Neural progenitor cell (in vitro differentiated cells): Measurements from ENCODE around the gene ASTN2. TPM values are rescaled to one million over a fixed set of nuclear protein-coding genes. Genes with fewer than 3 reads are reported as not detected.

Experiments
- DNase-seq: peaks from one replicate; pipeline ENCODE4 v3.0.0-alpha.2; 2016; ENCODE audit warnings: low spot score
- H2AFZ ChIP-seq: fragments of 200-600 bp; sonication (generic); replicated peaks from 2 replicates; pipeline ENCODE4 v1.6.1; 2016; ENCODE audit warnings: antibody characterized with exemption
- H3F3A ChIP-seq: fragments of 200-600 bp; sonication (generic); 2 replicates; pipeline ENCODE4 v1.6.1; 2016; ENCODE audit warnings: antibody characterized with exemption, low read depth
- H3K27ac ChIP-seq: fragments of 200-600 bp; sonication (generic); 2 replicates; pipeline ENCODE4 v1.5.1; 2016; ENCODE audit warnings: mild to moderate bottlenecking
- H3K27me3 ChIP-seq: fragments of 200-600 bp; sonication (generic); 2 replicates; pipeline ENCODE4 v1.6.1; 2016; ENCODE audit warnings: mild to moderate bottlenecking, moderate library complexity
- H3K36me3 ChIP-seq: fragments of 200-600 bp; sonication (generic); 2 replicates; pipeline ENCODE4 v1.5.1; 2016
- H3K4me1 ChIP-seq: fragments of 200-600 bp; sonication (generic); 2 replicates; pipeline ENCODE4 v1.6.1; 2016; ENCODE audit warnings: mixed run types
- H3K4me2 ChIP-seq: fragments of 200-600 bp; sonication (generic); 2 replicates; pipeline ENCODE4 v1.6.1; 2016
- H3K4me3 ChIP-seq: fragments of 200-600 bp; sonication (generic); 2 replicates; pipeline ENCODE4 v1.5.1; 2016
- H3K79me2 ChIP-seq: fragments of 200-600 bp; sonication (generic); 2 replicates; pipeline ENCODE4 v1.6.1; 2016; ENCODE audit warnings: low read depth
- H3K9ac ChIP-seq: fragments of 200-600 bp; sonication (generic); 2 replicates; pipeline ENCODE4 v1.6.1; 2016
- H3K9me3 ChIP-seq: fragments of 200-600 bp; sonication (generic); 2 replicates; pipeline ENCODE4 v1.5.1; 2016; ENCODE audit warnings: low read depth
- H4K20me1 ChIP-seq: fragments of 200-600 bp; sonication (generic); 2 replicates; pipeline ENCODE4 v1.6.1; 2016; ENCODE audit warnings: low read depth
- H3K27ac Mint-ChIP-seq: 3 replicates; pipeline ENCODE4 v1.8.0; 2021; ENCODE audit warnings: mixed read lengths
- H3K27me3 Mint-ChIP-seq: 2 replicates; pipeline ENCODE4 v1.8.0; 2022; ENCODE audit warnings: low read depth, mild to moderate bottlenecking, inconsistent platforms, moderate library complexity, mixed read lengths; ENCODE audit not compliant: insufficient read depth
- H3K36me3 Mint-ChIP-seq: 3 replicates; pipeline ENCODE4 v1.8.0; 2021; ENCODE audit warnings: mixed read lengths
- H3K4me1 Mint-ChIP-seq: 3 replicates; pipeline ENCODE4 v1.8.0; 2021; ENCODE audit warnings: mixed read lengths
- H3K4me3 Mint-ChIP-seq: 3 replicates; pipeline ENCODE4 v1.8.0; 2021; ENCODE audit warnings: mild to moderate bottlenecking, moderate library complexity, mixed read lengths
- H3K9me3 Mint-ChIP-seq: 3 replicates; pipeline ENCODE4 v1.8.0; 2020; ENCODE audit warnings: mixed read lengths
- EZH2 ChIP-seq: fragments of 200-600 bp; sonication (generic); IDR thresholded peaks from 2 replicates; pipeline ENCODE4 v1.6.1; 2017; ENCODE audit warnings: antibody characterized with exemption, mild to moderate bottlenecking, moderate library complexity
- EZH2phosphoT487 ChIP-seq: fragments of 200-600 bp; sonication (generic); IDR thresholded peaks from 2 replicates; pipeline ENCODE4 v1.6.1; 2017; ENCODE audit warnings: antibody characterized with exemption
- total RNA-seq: library from RNA; depleted of rRNA; stranded (reverse); fragments of >200 nt; gene quantifications from 2 replicates; pipeline ENCODE4 v1.2.3, GENCODE V29; 2015; ENCODE audit warnings: low replicate concordance
- TF ChIP-seq, protein P1 (sequence below): fragments of 200-600 bp; sonication (generic); IDR thresholded peaks from 2 replicates; pipeline ENCODE4 v1.5.1; 2017; ENCODE audit warnings: antibody characterized with exemption, mild to moderate bottlenecking

The ASTN2 gene
- total RNA-seq, 1 donor from 2014 or later: 8.0 TPM

DNA sequence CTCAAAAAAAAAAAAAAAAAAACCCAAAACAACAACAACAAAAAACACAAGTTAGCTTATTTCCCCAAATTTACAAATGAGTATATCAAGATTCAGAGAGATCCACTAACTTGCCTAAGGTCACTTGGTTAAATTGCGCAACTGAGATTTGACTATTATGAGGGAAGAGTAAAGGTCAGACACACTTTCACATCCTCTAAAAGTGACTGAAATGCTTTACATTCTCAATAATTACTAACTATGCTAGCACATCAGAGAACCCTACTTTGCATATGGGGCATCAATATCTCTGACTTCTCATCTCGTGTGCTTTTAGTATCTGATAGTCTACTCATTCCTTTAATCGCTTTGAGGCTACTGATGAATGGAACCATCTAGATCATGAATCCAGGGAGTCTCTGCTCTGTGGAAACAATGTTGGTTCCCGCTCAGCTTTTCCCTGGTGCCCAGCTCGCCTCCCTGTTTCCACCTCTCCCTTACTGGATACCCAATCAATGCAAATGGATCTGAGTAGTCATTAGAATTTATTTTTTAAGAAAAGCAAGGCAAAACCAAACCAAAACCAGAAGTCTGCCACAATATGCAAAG, 909.9 kb downstream of the ASTN2 start:
- DNase-seq: no peak
- H3K9ac ChIP-seq: no peak overlapping the region
- H3K4me3 ChIP-seq: no peak overlapping the region
- H4K20me1 ChIP-seq: no peaks in the 10 kb centered on the region
- no peak overlapping the region for H3K4me2 ChIP-seq
- no peak for TF ChIP-seq EZH2phosphoT487
- TF ChIP-seq, protein P1, sequence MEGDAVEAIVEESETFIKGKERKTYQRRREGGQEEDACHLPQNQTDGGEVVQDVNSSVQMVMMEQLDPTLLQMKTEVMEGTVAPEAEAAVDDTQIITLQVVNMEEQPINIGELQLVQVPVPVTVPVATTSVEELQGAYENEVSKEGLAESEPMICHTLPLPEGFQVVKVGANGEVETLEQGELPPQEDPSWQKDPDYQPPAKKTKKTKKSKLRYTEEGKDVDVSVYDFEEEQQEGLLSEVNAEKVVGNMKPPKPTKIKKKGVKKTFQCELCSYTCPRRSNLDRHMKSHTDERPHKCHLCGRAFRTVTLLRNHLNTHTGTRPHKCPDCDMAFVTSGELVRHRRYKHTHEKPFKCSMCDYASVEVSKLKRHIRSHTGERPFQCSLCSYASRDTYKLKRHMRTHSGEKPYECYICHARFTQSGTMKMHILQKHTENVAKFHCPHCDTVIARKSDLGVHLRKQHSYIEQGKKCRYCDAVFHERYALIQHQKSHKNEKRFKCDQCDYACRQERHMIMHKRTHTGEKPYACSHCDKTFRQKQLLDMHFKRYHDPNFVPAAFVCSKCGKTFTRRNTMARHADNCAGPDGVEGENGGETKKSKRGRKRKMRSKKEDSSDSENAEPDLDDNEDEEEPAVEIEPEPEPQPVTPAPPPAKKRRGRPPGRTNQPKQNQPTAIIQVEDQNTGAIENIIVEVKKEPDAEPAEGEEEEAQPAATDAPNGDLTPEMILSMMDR: no peak
- no peak for TF ChIP-seq EZH2
- peaks cover 6% of the 10 kb centered on the region for H3K4me1 Mint-ChIP-seq
- H3F3A ChIP-seq: peaks cover 9% of the 10 kb centered on the region
- H3K27ac Mint-ChIP-seq: no peak overlapping the region
- H3K36me3 Mint-ChIP-seq: no peaks in the 10 kb centered on the region
- no peaks in the 10 kb centered on the region for H3K9me3 ChIP-seq
- no peaks in the 10 kb centered on the region for H3K79me2 ChIP-seq
- no peaks in the 10 kb centered on the region for H3K36me3 ChIP-seq
- peaks cover 4% of the 10 kb centered on the region for H3K9me3 Mint-ChIP-seq
- H2AFZ ChIP-seq: no peak overlapping the region
- H3K27me3 Mint-ChIP-seq: peaks cover 2% of the 10 kb centered on the region
- H3K27me3 ChIP-seq: no peaks in the 10 kb centered on the region
- H3K27ac ChIP-seq: no peak overlapping the region
- H3K4me3 Mint-ChIP-seq: no peak overlapping the region
- peaks cover 8% of the 10 kb centered on the region for H3K4me1 ChIP-seq

DNA sequence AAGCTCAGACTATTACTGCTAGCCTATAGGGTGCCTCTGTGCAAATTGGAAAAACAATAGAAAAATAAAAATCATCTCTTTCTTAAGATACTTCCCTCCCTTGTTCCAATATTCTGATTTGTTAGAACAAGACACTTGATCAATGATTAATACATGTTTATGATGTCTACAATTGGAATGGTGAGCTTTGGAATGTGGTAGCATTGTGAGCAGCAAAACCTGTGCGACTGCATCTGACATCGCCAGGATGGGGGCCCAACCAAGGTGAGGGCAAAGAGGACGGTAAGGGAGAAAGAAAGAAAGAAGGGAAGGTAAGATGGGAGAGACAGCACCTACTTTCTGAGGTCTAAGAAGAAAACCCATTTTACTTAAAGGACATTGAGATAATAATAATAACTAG, 910.8 kb downstream of the ASTN2 start:
- no peak for DNase-seq
- H3K27me3 Mint-ChIP-seq: peaks cover 2% of the 10 kb centered on the region
- no peaks in the 10 kb centered on the region for H3K9me3 Mint-ChIP-seq
- H3K27ac Mint-ChIP-seq: no peak overlapping the region
- TF ChIP-seq, protein P1: no peak
- TF ChIP-seq EZH2 (no peak), EZH2phosphoT487 (no peak)
- H3K4me1 Mint-ChIP-seq: peaks cover 9% of the 10 kb centered on the region
- Histone ChIP-seq H4K20me1 (no peaks in the 10 kb centered on the region), H3K79me2 (no peaks in the 10 kb centered on the region), H3K36me3 (no peaks in the 10 kb centered on the region), H3F3A (peaks cover 11% of the 10 kb centered on the region), H2AFZ (no peak overlapping the region), H3K27me3 (no peaks in the 10 kb centered on the region), H3K4me1 (peaks cover 10% of the 10 kb centered on the region), H3K4me3 (no peak overlapping the region), H3K27ac (no peak overlapping the region), H3K9me3 (no peaks in the 10 kb centered on the region), H3K9ac (no peak overlapping the region), H3K4me2 (no peak overlapping the region)
- H3K36me3 Mint-ChIP-seq: no peaks in the 10 kb centered on the region
- H3K4me3 Mint-ChIP-seq: no peak overlapping the region

DNA sequence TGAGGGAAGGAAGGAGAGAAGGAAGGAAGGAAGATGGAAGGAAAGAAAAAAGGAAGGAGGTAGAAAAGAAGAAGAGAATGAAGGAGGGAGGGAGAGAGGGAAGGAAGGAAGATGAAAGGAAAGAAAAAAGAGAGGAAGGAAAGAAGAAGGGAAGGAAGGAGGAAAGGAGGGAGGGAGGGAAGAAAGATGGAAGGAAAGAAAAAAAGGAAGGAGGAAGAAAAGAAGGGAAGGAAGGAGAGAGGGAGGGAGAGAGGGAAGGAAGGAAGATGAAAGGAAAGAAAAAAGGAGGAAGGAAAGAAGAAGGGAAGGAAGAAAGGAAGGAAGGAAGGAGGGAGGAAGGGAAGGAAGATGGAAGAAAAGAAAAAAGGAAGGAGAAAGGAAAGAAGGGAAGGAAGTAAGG, 912.1 kb downstream of the ASTN2 start:
- H4K20me1 ChIP-seq: no peaks in the 10 kb centered on the region
- no peak overlapping the region for H3K4me3 ChIP-seq
- Mint-ChIP-seq H3K36me3 (no peaks in the 10 kb centered on the region), H3K27ac (no peak overlapping the region), H3K27me3 (peaks cover 2% of the 10 kb centered on the region), H3K9me3 (no peaks in the 10 kb centered on the region), H3K4me1 (peaks cover 9% of the 10 kb centered on the region), H3K4me3 (no peak overlapping the region)
- H3K9me3 ChIP-seq: no peaks in the 10 kb centered on the region
- no peak overlapping the region for H3K27ac ChIP-seq
- H2AFZ ChIP-seq: no peak overlapping the region
- TF ChIP-seq, protein P1: no peak
- TF ChIP-seq EZH2phosphoT487: no peak
- no peak for TF ChIP-seq EZH2
- H3K4me2 ChIP-seq: no peak overlapping the region
- H3K36me3 ChIP-seq: no peaks in the 10 kb centered on the region
- no peak overlapping the region for H3K9ac ChIP-seq
- peaks cover 10% of the 10 kb centered on the region for H3K4me1 ChIP-seq
- no peaks in the 10 kb centered on the region for H3K79me2 ChIP-seq
- H3F3A ChIP-seq: peaks cover 11% of the 10 kb centered on the region
- H3K27me3 ChIP-seq: no peaks in the 10 kb centered on the region
- no peak for DNase-seq
